ENCODE results near the gene ITGA8. TPM values are rescaled to one million over a fixed set of nuclear protein-coding genes. Genes with fewer than 3 reads are reported as not detected.

ITGA8 gene
- total RNA-seq, 1 donor from 2014 or later, result 1.7 TPM

GRCh38 chr10:15759265-15759664 lies 39.5 kb upstream of the ITGA8 start:
- Histone ChIP-seq H3K4me1 (no peaks in the 10 kb centered on the region), H3K27ac (replicated peaks) (no peak overlapping the region), H3K36me3 (no peaks in the 10 kb centered on the region), H3K27me3 (ENCODE audit: low read depth) (no peaks in the 10 kb centered on the region), H3K9me3 (replicated peaks) (no peaks in the 10 kb centered on the region), H3K4me3 (no peak overlapping the region)
- DNase-seq, result no peak
- TF ChIP-seq CTCF (IDR thresholded peaks at IDR 0.05; ENCODE audit: borderline replicate concordance), result no peak
- intact Hi-C loops (cut with micrococcal nuclease), result no loop called here

GRCh38 chr10:15758618-15759017 lies 38.9 kb upstream of the ITGA8 start:
- no peak for DNase-seq
- no peaks in the 10 kb centered on the region for H3K36me3 ChIP-seq
- no peaks in the 10 kb centered on the region for H3K27me3 ChIP-seq (ENCODE audit: low read depth)
- no peak overlapping the region for H3K27ac ChIP-seq (replicated peaks)
- TF ChIP-seq CTCF (IDR thresholded peaks at IDR 0.05; ENCODE audit: borderline replicate concordance), result no peak
- H3K4me1 ChIP-seq, result no peaks in the 10 kb centered on the region
- no peaks in the 10 kb centered on the region for H3K9me3 ChIP-seq (replicated peaks)
- intact Hi-C loops (cut with micrococcal nuclease), result no loop called here
- H3K4me3 ChIP-seq, result no peak overlapping the region

GRCh38 chr10:15754937-15755336 lies 35.2 kb upstream of the ITGA8 start:
- no peak for TF ChIP-seq CTCF (IDR thresholded peaks at IDR 0.05; ENCODE audit: borderline replicate concordance)
- intact Hi-C loops (cut with micrococcal nuclease), result no loop called here
- H3K9me3 ChIP-seq (replicated peaks), result no peaks in the 10 kb centered on the region

GRCh38 chr10:15751046-15751445 lies 31.3 kb upstream of the ITGA8 start:
- no peaks in the 10 kb centered on the region for H3K4me1 ChIP-seq
- peaks cover 10% of the 10 kb centered on the region for H3K27me3 ChIP-seq (ENCODE audit: low read depth)
- H3K4me3 ChIP-seq, result no peak overlapping the region
- no peaks in the 10 kb centered on the region for H3K36me3 ChIP-seq
- no peaks in the 10 kb centered on the region for H3K9me3 ChIP-seq (replicated peaks)
- TF ChIP-seq CTCF (IDR thresholded peaks at IDR 0.05; ENCODE audit: borderline replicate concordance), result no peak
- H3K27ac ChIP-seq (replicated peaks), result no peak overlapping the region
- intact Hi-C loops (cut with micrococcal nuclease), result no loop called here
- DNase-seq, result no peak

More at GRCh38 chr10:15754937-15755336, 35.2 kb upstream of the ITGA8 start:
- H3K27ac ChIP-seq (replicated peaks), result no peak overlapping the region
- H3K4me3 ChIP-seq, result no peak overlapping the region
- peaks cover 10% of the 10 kb centered on the region for H3K27me3 ChIP-seq (ENCODE audit: low read depth)
- DNase-seq, result no peak
- no peaks in the 10 kb centered on the region for H3K36me3 ChIP-seq
- H3K4me1 ChIP-seq, result no peaks in the 10 kb centered on the region

GRCh38 chr10:15748126-15748525 lies 28.4 kb upstream of the ITGA8 start:
- intact Hi-C loops (cut with micrococcal nuclease), result no loop called here
- Histone ChIP-seq H3K4me3 (no peak overlapping the region), H3K36me3 (no peaks in the 10 kb centered on the region), H3K27me3 (ENCODE audit: low read depth) (peaks cover 10% of the 10 kb centered on the region), H3K4me1 (no peaks in the 10 kb centered on the region), H3K27ac (replicated peaks) (no peak overlapping the region), H3K9me3 (replicated peaks) (no peaks in the 10 kb centered on the region)
- TF ChIP-seq CTCF (IDR thresholded peaks at IDR 0.05; ENCODE audit: borderline replicate concordance), result no peak
- no peak for DNase-seq

GRCh38 chr10:15747632-15748031 lies 27.9 kb upstream of the ITGA8 start:
- no peak for TF ChIP-seq CTCF (IDR thresholded peaks at IDR 0.05; ENCODE audit: borderline replicate concordance)
- Histone ChIP-seq H3K9me3 (replicated peaks) (no peaks in the 10 kb centered on the region), H3K27me3 (ENCODE audit: low read depth) (peaks cover 10% of the 10 kb centered on the region), H3K4me3 (no peak overlapping the region), H3K27ac (replicated peaks) (no peak overlapping the region), H3K36me3 (no peaks in the 10 kb centered on the region), H3K4me1 (no peaks in the 10 kb centered on the region)
- intact Hi-C loops (cut with micrococcal nuclease), result no loop called here
- no peak for DNase-seq

Measured in left ventricle myocardium inferior (tissue), 1 donor.